Neural cell (in vitro differentiated cells): Measurements from ENCODE around the gene MAPRE3. TPM values are rescaled to one million over a fixed set of nuclear protein-coding genes. Genes with fewer than 3 reads are reported as not detected.

ENCODE experiments used
- H2AFZ ChIP-seq: fragments of 200-600, 300-800 bp; sonication (generic), shearing (Covaris generic); 2 replicates; pipeline ENCODE4 v1.6.0; 2014; ENCODE audit warnings: low read depth, mild to moderate bottlenecking, antibody characterized with exemption, low read length, moderate library complexity
- H3F3A ChIP-seq: fragments of 200-600 bp; shearing (Covaris generic); 2 replicates; pipeline ENCODE4 v1.6.1; 2016; ENCODE audit warnings: mild to moderate bottlenecking, moderate library complexity, mixed read lengths, antibody characterized with exemption, low read length; ENCODE audit not compliant: insufficient read depth, poor library complexity, severe bottlenecking
- H3K27ac ChIP-seq: fragments of 200-600, 300-800 bp; sonication (generic), shearing (Covaris generic); 2 replicates; pipeline ENCODE4 v1.5.1; 2014; ENCODE audit warnings: mild to moderate bottlenecking, low read length, moderate library complexity
- H3K27me3 ChIP-seq: fragments of 300-800, 200-600 bp; sonication (generic), shearing (Covaris generic); 2 replicates; pipeline ENCODE4 v1.6.0; 2014; ENCODE audit warnings: mild to moderate bottlenecking, low read depth, low read length, moderate library complexity; ENCODE audit not compliant: insufficient read depth
- H3K36me3 ChIP-seq: fragments of 300-800, 200-600 bp; sonication (generic), shearing (Covaris generic); 2 replicates; pipeline ENCODE4 v1.5.1; 2014; ENCODE audit warnings: mild to moderate bottlenecking, antibody characterized with exemption, low read length, moderate library complexity; ENCODE audit not compliant: insufficient read depth
- H3K4me2 ChIP-seq: fragments of 300-800, 200-600 bp; sonication (generic), shearing (Covaris generic); 2 replicates; pipeline ENCODE4 v1.6.0; 2014; ENCODE audit warnings: mild to moderate bottlenecking, low read length
- H3K4me3 ChIP-seq: fragments of 300-800, 200-600 bp; sonication (generic), shearing (Covaris generic); 2 replicates; pipeline ENCODE4 v1.5.1; 2014; ENCODE audit warnings: mild to moderate bottlenecking, low read length, moderate library complexity
- H3K79me2 ChIP-seq: fragments of 200-600 bp; shearing (Covaris generic); replicated peaks from 2 replicates; pipeline ENCODE4 v1.6.0; 2014; ENCODE audit warnings: mild to moderate bottlenecking, low read length, moderate library complexity; ENCODE audit not compliant: insufficient read depth
- H3K9ac ChIP-seq: fragments of 300-800, 200-600 bp; sonication (generic), shearing (Covaris generic); 2 replicates; pipeline ENCODE4 v1.6.1; 2016; ENCODE audit warnings: mild to moderate bottlenecking, low read length, mixed read lengths
- H3K9me2 ChIP-seq: fragments of 200-600 bp; shearing (Covaris generic); 2 replicates; pipeline ENCODE4 v1.6.1; 2016; ENCODE audit warnings: mild to moderate bottlenecking, low read length, mixed read lengths; ENCODE audit not compliant: insufficient read depth
- H3K9me3 ChIP-seq: fragments of 200-600, 300-800 bp; sonication (generic), shearing (Covaris generic); 2 replicates; pipeline ENCODE4 v1.6.1; 2016; ENCODE audit warnings: mild to moderate bottlenecking, mixed run types, low read length, moderate library complexity, mixed read lengths
- H4K20me1 ChIP-seq: fragments of 200-600 bp; shearing (Covaris generic); 2 replicates; pipeline ENCODE4 v1.6.1; 2016; ENCODE audit warnings: mild to moderate bottlenecking, mixed run types; ENCODE audit not compliant: insufficient read depth
- EP300 ChIP-seq: fragments of 450-650 bp; conservative IDR thresholded peaks from 2 replicates; pipeline ENCODE4 v1.6.1; 2014; ENCODE audit warnings: antibody characterized with exemption, mild to moderate bottlenecking, moderate library complexity; ENCODE audit not compliant: poor library complexity, severe bottlenecking
- EZH2 ChIP-seq: fragments of 200-600, 300-800 bp; shearing (Covaris generic), sonication (generic); IDR thresholded peaks from 2 replicates; pipeline ENCODE4 v1.6.1; 2014; ENCODE audit warnings: antibody characterized with exemption, low read length, borderline replicate concordance, mild to moderate bottlenecking; ENCODE audit not compliant: insufficient read depth, poor library complexity, severe bottlenecking
- MXI1 ChIP-seq: fragments of 450-650 bp; conservative IDR thresholded peaks from 2 replicates; pipeline ENCODE4 v1.6.1; 2014; ENCODE audit warnings: antibody characterized with exemption, mild to moderate bottlenecking; ENCODE audit not compliant: poor library complexity, severe bottlenecking
- POLR2AphosphoS5 ChIP-seq: IDR thresholded peaks from 2 replicates; pipeline ENCODE4 v1.6.1; 2012
- RAD21 ChIP-seq: fragments of 450-650 bp; conservative IDR thresholded peaks from 2 replicates; pipeline ENCODE4 v1.6.1; 2014; ENCODE audit warnings: antibody characterized with exemption, mild to moderate bottlenecking, moderate library complexity
- SMC3 ChIP-seq: fragments of 450-650 bp; conservative IDR thresholded peaks from 2 replicates; pipeline ENCODE4 v1.6.1; 2014; ENCODE audit warnings: antibody characterized with exemption, mild to moderate bottlenecking, moderate library complexity; ENCODE audit not compliant: poor library complexity
- TAF1 ChIP-seq: IDR thresholded peaks from 2 replicates; pipeline ENCODE4 v1.6.1; 2012; ENCODE audit warnings: low read depth
- polyA plus RNA-seq: library from polyadenylated mRNA; depleted of rRNA; stranded (reverse); fragments of >200 nt; gene quantifications from 2 replicates; pipeline ENCODE4 v1.2.3, GENCODE V29; 2014
- TF ChIP-seq, protein P1 (sequence below): IDR thresholded peaks from 2 replicates; pipeline ENCODE4 v1.6.1; 2012; ENCODE audit warnings: borderline replicate concordance
- TF ChIP-seq, protein P2 (sequence below): fragments of 450-650 bp; IDR thresholded peaks from 2 replicates; pipeline ENCODE4 v1.5.1; 2014; ENCODE audit warnings: antibody characterized with exemption, mild to moderate bottlenecking, moderate library complexity; ENCODE audit not compliant: poor library complexity, severe bottlenecking

The MAPRE3 gene
- polyA plus RNA-seq, 1 donor from 2014 or later, result 69.2 TPM

DNA sequence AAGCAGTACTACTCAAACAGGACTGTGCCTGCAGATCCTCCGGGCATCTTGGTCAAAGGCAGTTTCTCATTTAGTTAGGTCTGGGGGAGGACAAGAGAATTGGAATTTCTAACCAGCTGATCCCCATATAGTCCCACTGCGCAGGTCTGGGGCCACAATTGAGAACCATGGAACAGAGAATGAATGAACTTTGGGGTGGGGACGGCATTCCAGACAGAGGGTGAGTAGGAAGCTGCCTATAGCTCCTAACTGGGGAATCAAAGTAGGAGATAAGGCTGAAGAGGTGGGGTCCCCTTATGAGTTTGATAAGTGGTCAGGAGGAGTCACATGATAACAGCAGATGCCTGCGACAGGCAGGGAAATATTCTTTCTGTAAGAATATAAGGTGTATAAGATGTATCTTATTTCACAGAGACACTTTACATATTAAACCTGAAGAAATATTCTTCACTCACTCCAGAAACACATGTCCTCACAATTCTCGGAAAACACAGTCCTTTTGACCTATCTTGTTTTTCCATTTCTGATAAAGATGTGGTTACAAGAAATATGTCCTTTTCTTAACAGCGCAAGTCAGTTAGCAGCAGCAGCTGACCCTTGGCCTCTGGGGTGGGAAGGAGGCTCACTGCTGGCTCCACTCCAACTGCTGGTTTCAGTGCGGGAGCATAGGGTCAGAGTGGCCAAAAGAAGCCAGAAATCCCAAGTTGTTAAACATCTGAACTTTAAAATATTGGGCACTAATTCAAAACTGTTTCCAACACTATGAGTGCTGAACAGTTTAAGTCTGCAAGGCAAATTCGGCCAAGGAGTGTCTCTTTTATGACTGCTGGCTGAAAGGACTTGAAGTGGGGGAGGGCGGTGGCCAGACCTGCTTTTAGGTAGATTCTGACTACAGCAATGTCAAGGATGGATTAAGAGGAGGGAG is 49.8 kb downstream of the MAPRE3 start:
- H3K4me3 ChIP-seq, result no peak overlapping the region
- TF ChIP-seq, protein P1, sequence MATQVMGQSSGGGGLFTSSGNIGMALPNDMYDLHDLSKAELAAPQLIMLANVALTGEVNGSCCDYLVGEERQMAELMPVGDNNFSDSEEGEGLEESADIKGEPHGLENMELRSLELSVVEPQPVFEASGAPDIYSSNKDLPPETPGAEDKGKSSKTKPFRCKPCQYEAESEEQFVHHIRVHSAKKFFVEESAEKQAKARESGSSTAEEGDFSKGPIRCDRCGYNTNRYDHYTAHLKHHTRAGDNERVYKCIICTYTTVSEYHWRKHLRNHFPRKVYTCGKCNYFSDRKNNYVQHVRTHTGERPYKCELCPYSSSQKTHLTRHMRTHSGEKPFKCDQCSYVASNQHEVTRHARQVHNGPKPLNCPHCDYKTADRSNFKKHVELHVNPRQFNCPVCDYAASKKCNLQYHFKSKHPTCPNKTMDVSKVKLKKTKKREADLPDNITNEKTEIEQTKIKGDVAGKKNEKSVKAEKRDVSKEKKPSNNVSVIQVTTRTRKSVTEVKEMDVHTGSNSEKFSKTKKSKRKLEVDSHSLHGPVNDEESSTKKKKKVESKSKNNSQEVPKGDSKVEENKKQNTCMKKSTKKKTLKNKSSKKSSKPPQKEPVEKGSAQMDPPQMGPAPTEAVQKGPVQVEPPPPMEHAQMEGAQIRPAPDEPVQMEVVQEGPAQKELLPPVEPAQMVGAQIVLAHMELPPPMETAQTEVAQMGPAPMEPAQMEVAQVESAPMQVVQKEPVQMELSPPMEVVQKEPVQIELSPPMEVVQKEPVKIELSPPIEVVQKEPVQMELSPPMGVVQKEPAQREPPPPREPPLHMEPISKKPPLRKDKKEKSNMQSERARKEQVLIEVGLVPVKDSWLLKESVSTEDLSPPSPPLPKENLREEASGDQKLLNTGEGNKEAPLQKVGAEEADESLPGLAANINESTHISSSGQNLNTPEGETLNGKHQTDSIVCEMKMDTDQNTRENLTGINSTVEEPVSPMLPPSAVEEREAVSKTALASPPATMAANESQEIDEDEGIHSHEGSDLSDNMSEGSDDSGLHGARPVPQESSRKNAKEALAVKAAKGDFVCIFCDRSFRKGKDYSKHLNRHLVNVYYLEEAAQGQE, result no peak
- TF ChIP-seq RAD21 (no peak), MXI1 (no peak), TAF1 (no peak), EP300 (no peak), POLR2AphosphoS5 (no peak), EZH2 (no peak), SMC3 (no peak)
- TF ChIP-seq, protein P2, sequence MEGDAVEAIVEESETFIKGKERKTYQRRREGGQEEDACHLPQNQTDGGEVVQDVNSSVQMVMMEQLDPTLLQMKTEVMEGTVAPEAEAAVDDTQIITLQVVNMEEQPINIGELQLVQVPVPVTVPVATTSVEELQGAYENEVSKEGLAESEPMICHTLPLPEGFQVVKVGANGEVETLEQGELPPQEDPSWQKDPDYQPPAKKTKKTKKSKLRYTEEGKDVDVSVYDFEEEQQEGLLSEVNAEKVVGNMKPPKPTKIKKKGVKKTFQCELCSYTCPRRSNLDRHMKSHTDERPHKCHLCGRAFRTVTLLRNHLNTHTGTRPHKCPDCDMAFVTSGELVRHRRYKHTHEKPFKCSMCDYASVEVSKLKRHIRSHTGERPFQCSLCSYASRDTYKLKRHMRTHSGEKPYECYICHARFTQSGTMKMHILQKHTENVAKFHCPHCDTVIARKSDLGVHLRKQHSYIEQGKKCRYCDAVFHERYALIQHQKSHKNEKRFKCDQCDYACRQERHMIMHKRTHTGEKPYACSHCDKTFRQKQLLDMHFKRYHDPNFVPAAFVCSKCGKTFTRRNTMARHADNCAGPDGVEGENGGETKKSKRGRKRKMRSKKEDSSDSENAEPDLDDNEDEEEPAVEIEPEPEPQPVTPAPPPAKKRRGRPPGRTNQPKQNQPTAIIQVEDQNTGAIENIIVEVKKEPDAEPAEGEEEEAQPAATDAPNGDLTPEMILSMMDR, result no peak
- no peaks in the 10 kb centered on the region for H3K9me2 ChIP-seq
- H3K36me3 ChIP-seq, result peaks cover 4% of the 10 kb centered on the region
- peaks cover 6% of the 10 kb centered on the region for H4K20me1 ChIP-seq
- H3K9ac ChIP-seq, result no peak overlapping the region
- H3F3A ChIP-seq, result no peaks in the 10 kb centered on the region
- no peak overlapping the region for H3K27ac ChIP-seq
- no peak overlapping the region for H2AFZ ChIP-seq
- no peaks in the 10 kb centered on the region for H3K9me3 ChIP-seq
- no peaks in the 10 kb centered on the region for H3K79me2 ChIP-seq
- H3K27me3 ChIP-seq, result no peaks in the 10 kb centered on the region
- H3K4me2 ChIP-seq, result no peak overlapping the region

DNA sequence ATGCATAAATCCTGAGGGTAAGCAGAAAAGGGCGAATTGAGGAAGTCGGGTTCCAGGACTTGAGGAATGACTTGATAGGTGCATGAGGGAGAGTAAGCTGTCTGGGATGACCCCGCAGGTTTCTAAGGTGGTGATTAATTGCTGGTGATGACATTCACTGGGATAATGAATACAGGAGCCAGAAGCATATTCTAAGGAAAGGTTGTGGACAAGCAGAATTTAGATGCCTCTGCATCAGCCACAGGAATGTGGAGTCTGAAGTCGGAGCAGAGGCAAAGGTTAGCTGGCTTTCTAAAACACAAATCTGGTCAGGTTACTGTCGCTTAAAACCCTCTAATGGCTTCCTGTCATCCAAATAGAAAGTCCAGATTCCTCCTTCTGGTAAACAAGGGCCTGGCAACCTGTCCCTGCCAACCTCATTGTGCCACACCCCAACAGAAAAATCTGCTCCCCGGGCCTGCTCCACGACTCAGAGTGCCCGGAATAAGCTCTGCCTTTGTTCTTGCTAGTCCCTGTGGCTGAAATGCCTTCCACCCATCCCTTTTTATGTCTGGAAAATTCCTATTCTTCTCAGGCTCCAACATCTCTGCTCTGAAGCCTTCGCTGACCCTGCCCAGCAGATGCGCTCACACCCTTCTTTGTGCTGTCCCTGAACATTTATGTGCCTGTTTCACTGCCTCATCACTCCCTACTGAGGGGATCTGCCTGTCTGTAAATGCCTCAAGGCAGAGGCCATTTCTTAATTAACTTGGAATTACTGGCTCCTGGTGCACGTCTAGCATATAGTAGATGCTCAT is 51.0 kb downstream of the MAPRE3 start:
- Histone ChIP-seq H4K20me1 (peaks cover 6% of the 10 kb centered on the region), H2AFZ (no peak overlapping the region), H3K9me2 (no peaks in the 10 kb centered on the region), H3K36me3 (peaks cover 4% of the 10 kb centered on the region), H3K9me3 (no peaks in the 10 kb centered on the region), H3K27ac (no peak overlapping the region), H3K27me3 (no peaks in the 10 kb centered on the region), H3K4me2 (no peak overlapping the region), H3K79me2 (no peaks in the 10 kb centered on the region), H3F3A (no peaks in the 10 kb centered on the region), H3K9ac (no peak overlapping the region), H3K4me3 (no peak overlapping the region)
- TF ChIP-seq RAD21 (no peak), EP300 (no peak), EZH2 (no peak), MXI1 (no peak), POLR2AphosphoS5 (no peak), SMC3 (no peak)
- TF ChIP-seq, protein P1, result no peak
- TF ChIP-seq, protein P2, result no peak
